ENCODE measurements around the gene KCNN1. TPM values are rescaled to one million over a fixed set of nuclear protein-coding genes. Genes with fewer than 3 reads are reported as not detected.
A peak's percentile ranks its signal among the peaks of the same experiment; 100 is the strongest.

Gene KCNN1
- total RNA-seq, 2 donors from 2014 or later: 0.50 to 0.61 TPM

DNA sequence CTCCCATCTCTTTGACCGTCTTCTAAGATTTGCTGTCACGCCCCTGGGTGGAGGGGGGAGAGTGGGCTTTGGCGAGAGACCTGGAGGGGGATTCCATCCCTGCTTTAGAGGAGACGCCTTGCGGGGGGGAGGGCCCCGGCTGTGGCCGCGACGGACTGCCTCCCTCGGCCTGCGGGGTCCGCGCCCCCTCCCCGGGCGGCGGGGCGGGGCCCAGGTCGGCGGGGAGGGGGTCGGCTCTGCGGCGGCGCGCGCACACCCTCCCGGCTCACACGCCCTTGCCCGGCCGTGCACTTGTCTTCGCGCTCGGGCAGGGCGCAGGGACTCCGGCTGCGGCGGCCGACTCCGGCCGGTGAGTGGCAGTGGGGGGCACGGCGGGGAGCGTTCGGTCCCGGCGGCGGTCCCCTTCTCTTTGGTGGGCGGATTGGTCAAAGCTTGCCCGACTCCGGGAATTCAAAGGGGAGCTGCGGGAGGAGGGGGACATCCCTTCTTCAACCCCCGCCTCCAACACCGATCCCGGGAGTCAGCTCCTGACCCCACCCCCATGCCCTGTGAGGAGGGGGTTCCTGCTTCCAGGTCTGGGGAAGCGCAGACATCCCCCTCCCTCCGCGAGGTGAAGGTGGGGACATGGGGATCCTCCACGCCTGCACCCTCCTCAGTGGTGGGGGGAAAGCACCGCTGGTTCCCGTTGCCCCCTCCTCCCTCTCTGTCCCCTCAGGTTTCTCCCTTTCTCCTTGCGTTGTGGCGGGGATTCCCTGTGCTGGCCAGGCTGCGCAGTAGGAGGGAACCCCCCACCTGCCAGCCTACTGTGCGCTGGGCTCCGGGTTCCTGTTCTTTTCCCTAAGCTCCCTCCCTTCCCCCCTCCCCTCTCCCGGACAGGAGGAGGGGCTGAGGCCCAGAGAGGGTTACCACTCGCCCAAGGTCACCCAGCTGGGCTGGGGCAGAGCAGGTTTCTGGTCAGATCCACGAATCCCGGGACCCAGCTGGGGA is 14.6 kb upstream of the KCNN1 start:
- Mint-ChIP-seq H3K4me1 (peaks cover 21% of the 10 kb centered on the region), H3K4me3 (peak overlapping the region; percentile 81), H3K27me3 (peaks cover 39% of the 10 kb centered on the region), H3K36me3 (ENCODE audit: low read depth) (peaks cover 14% of the 10 kb centered on the region), H3K27ac (no peak overlapping the region), H3K9me3 (no peaks in the 10 kb centered on the region)
- no peak for ATAC-seq (replicated peaks)

DNA sequence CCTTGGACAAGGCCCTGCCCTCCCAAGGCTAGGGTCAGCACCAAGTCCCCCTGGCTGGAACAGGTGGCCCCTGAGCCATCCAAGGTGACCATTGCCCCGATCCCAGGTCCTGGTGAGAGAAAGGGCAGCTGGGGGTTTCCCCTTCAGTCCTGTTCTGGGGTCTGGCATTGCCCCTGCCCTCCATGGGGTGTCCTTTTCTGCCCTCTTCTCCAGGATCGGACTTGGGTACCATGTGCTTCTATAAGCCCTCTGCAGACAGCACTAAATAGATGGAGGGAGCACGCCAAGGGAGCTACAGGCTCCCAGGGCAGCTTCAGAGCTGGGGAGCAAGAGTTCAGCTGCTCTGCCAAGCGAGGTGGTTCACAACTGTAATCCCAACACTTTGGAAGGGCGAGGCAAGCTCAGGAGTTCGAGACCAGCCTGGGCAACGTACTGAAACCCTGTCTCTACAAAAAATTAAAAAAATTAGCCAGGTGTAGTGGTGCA is 13.5 kb upstream of the KCNN1 start:
- ATAC-seq (replicated peaks): no peak
- Mint-ChIP-seq H3K27ac (no peak overlapping the region), H3K9me3 (no peaks in the 10 kb centered on the region), H3K27me3 (peaks cover 44% of the 10 kb centered on the region), H3K4me1 (peaks cover 18% of the 10 kb centered on the region), H3K4me3 (peak overlapping the region; percentile 39), H3K36me3 (ENCODE audit: low read depth) (peaks cover 10% of the 10 kb centered on the region)

DNA sequence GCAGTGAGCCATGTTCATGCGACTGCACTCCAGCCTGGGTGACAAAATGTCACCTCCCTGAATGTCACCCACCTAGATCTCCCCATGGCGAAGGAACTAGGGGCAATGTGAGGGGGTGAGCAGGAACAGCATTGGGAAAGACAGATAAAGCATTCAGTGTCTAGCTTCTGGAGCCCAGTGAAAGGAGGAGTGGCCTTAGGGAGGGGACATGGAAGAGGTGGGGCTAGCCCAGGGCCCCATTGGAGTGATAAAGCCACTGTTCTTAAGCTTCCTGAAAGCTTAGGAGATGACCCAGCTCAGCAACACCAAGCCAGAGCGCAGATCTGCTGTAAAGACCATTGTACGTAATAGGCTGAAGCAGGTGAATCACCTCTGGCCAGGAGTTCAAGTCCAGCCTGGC is 13.0 kb upstream of the KCNN1 start:
- ATAC-seq (replicated peaks): no peak
- Mint-ChIP-seq H3K36me3 (ENCODE audit: low read depth) (peaks cover 10% of the 10 kb centered on the region), H3K27me3 (peaks cover 44% of the 10 kb centered on the region), H3K4me3 (no peak overlapping the region), H3K27ac (no peak overlapping the region), H3K4me1 (peaks cover 18% of the 10 kb centered on the region), H3K9me3 (no peaks in the 10 kb centered on the region)

DNA sequence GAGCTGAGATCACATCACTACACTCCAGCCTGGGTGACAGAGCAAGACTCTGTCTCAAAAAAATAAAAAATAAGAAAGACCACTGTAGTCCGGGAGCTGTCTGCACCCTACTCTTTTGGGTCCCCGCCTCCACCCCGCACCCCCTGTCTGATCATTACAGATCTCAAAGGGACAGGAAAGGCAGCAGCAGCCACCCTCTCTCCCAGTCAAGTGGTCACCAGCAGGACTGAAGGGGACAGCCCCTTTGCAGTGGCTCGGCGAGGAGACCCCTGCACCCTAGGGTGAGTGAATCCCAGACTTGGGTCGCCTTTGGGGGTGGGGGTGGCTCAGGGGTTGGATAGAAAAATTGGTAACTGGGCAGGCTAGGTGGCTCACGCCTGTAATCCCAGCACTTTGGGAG is 12.5 kb upstream of the KCNN1 start:
- Mint-ChIP-seq H3K4me1 (peaks cover 13% of the 10 kb centered on the region), H3K4me3 (no peak overlapping the region), H3K36me3 (ENCODE audit: low read depth) (peaks cover 10% of the 10 kb centered on the region), H3K27ac (no peak overlapping the region), H3K9me3 (no peaks in the 10 kb centered on the region), H3K27me3 (peaks cover 40% of the 10 kb centered on the region)
- ATAC-seq (replicated peaks): no peak

DNA sequence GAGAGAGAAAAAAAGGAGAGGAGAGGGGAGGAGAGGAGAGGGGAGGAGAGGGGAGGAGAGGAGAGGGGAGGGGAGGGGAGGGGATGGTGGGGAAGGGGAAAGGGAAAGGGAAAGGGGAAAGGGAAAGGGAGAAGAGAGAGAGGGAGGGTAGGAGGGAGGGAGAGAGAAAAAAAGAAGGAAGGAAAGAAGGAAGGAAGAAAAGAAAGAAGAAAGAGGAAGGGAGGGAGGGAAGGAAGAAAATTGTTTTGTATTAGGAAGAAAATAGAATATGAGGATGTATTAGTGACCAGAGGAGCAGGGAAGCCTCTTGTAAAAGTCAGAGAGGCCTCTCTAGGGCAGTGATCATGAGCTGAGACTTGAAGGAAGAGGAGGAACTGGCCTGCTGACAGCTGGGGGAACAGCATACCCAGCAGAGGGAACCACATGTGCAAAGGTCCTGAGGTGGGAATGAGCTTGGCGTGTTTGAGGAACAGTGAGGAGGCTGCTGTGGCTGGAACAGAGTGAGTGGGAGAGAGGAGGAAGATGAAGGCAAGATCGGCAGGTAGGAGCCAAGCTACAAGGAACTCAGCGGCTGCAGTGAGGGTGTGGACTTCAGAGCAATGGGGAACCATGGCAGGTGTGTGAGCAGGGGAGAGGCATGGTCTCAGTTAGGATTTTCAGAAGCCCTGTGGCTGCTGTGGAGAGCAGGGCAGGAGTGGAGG is 9.6 kb upstream of the KCNN1 start:
- Mint-ChIP-seq H3K27me3 (peaks cover 24% of the 10 kb centered on the region), H3K4me1 (no peaks in the 10 kb centered on the region), H3K27ac (no peak overlapping the region), H3K4me3 (no peak overlapping the region), H3K36me3 (ENCODE audit: low read depth) (no peaks in the 10 kb centered on the region), H3K9me3 (no peaks in the 10 kb centered on the region)
- ATAC-seq (replicated peaks): no peak

DNA sequence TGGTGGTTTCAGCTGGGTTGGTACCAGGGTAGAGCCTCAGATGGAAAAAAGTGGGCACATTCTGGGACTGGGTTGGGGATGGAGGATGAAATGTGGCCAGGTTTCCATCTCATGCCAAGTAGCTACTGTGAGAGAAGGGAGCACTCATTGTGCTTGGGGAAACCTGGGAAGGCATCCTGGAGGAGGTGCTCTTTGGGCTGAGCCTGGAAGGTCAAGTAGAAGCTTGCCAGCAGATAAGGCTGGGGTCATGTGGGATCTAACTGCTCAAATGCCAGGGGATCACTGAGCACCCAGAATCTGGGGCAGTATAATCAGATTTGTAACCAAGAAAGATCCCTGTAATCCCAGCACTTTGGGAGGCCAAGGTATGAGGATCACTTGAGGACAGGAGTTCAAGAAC is 9.0 kb upstream of the KCNN1 start:
- Mint-ChIP-seq H3K4me3 (no peak overlapping the region), H3K4me1 (no peaks in the 10 kb centered on the region), H3K36me3 (ENCODE audit: low read depth) (no peaks in the 10 kb centered on the region), H3K9me3 (no peaks in the 10 kb centered on the region), H3K27me3 (peaks cover 20% of the 10 kb centered on the region), H3K27ac (no peak overlapping the region)
- no peak for ATAC-seq (replicated peaks)

DNA sequence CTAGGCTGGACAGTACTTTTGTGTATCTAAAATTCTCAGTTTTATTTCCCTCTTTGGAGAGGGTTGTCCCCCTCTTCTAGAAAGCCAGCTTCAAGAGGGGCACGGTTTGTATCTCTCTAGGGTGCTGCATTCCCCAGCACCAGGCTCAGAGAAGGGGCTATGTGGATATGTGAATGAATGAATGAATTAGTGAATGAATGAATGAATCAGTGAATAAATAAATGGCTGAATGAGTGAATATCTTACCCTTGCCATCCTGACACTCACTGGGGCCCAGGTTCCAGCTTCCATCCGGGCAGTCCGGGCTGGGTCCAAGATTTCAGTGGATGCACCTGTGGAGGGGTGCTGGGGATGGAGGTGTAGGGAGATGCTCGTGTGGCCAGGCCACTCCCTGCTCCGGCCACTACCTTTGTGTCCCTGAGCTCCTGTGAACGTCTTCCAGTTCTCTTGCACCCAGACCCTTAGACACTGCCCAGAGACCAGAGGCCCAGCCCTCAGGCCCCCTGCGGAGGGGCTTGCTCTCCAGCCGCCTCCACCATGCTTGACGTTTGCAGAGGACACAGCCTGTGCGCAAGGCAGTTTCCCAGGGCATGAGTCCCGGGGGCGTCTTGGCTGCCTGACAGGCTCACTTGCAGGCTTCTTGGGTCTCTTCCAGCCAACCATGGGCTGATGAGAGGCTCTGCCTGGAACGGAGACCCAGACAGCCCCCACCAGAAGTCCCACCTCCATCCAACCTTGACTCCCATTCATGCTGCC is 2.8 kb upstream of the KCNN1 start:
- Mint-ChIP-seq H3K4me3 (no peak overlapping the region), H3K4me1 (no peaks in the 10 kb centered on the region), H3K36me3 (ENCODE audit: low read depth) (no peaks in the 10 kb centered on the region), H3K9me3 (no peaks in the 10 kb centered on the region), H3K27me3 (peaks cover 33% of the 10 kb centered on the region), H3K27ac (no peak overlapping the region)
- no peak for ATAC-seq (replicated peaks)

DNA sequence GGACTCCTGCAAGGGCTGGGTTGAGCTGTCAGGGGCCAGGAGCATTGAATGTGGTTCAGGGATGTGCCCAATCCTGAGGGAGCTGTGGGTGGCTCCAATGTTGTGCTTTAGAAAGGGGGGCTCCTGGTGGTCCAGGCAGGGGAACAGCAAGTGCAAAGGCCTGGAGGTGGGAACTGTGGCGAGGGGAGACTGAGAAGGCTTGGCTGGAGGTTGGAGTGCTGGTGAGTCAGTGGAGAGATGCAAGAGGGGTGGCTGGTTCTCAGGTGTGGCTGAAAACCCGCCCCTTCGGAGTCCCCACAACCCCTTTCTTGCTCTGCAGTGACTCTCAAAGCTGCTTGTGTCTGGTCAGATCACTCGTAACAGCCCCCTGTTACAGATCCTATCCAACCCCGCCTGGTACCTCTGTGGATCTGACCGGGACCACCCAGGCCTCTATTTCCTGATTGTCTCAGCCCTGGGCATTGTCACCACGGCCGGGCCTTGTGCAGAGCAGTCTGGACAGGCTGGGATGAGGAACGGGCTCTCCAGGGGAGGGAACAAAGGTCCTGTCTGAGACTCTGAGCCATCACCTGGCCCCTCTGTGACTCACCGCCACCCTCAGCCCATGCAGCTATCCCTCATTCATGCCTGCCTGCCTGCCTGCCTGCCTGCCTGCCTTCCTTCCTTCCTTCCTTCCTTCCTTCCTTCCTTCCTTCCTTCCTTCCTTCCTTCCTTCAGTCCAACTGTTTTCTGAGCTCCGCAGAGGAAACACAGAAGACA is 1.4 kb upstream of the KCNN1 start:
- H3K36me3 Mint-ChIP-seq (ENCODE audit: low read depth): no peaks in the 10 kb centered on the region
- H3K27ac Mint-ChIP-seq: no peak overlapping the region
- no peaks in the 10 kb centered on the region for H3K9me3 Mint-ChIP-seq
- H3K4me1 Mint-ChIP-seq: no peaks in the 10 kb centered on the region
- H3K27me3 Mint-ChIP-seq: peaks cover 33% of the 10 kb centered on the region
- no peak for ATAC-seq (replicated peaks)
- H3K4me3 Mint-ChIP-seq: no peak overlapping the region

DNA sequence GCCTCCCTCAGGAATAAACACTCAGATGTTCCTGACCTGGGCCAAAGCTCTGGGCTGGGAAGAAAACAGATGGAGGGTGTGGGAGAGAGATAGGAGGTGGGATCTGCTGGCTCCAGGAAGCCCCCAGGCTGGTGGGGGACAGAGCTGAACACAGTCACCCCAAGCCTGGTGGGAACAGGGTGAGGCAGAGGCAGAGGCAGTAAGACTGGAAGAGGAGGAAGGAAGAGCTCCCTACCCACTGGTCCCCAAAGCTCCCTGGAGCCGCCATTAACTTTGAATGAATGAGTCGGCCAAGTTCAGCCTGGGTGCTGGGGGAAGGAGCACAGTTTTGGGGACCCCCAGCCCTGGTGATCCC is 801 bp upstream of the KCNN1 start:
- H3K27me3 Mint-ChIP-seq: peaks cover 33% of the 10 kb centered on the region
- H3K4me1 Mint-ChIP-seq: no peaks in the 10 kb centered on the region
- H3K4me3 Mint-ChIP-seq: no peak overlapping the region
- no peak for ATAC-seq (replicated peaks)
- H3K36me3 Mint-ChIP-seq (ENCODE audit: low read depth): no peaks in the 10 kb centered on the region
- no peaks in the 10 kb centered on the region for H3K9me3 Mint-ChIP-seq
- no peak overlapping the region for H3K27ac Mint-ChIP-seq

DNA sequence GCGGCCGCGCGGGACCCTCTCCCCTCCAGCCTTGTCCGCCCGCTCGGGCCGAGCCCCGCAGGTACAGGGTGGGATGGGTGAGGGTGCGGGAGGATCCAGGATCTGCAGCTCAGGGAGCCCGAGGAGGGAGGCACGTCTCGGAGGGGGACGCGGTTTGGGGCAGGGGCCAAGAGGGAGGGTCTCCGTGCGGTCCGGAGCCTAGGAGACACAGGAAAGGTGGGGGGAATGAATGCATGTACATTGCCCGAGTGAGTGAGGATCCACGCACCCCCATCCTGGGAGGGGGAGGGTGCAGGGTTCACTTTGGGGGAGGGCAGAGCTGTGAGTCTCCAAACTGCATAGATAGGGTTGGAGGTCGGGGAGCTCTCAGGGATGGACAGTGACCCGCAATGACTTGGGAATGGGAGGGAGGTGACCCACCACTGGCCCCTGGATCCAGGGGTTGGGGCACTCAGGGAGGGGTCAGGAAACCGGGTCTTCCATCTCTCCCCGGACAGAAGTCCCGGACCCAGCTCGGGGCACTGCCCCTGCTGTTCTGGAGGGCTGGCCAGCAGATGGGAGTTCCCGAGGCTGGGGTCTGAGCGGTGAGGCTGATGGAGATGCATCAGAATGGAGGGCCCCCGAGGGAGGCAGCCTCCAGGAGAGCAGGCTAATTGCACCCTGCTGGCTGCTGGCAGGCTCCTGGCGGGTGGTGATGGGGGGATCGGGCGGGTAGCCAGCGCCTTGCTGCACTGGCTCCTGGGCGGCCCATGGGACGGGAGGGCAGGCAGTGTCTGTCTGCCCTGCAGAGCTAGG is 547 bp downstream of the KCNN1 start:
- H3K4me1 Mint-ChIP-seq: no peaks in the 10 kb centered on the region
- peaks cover 33% of the 10 kb centered on the region for H3K27me3 Mint-ChIP-seq
- H3K4me3 Mint-ChIP-seq: no peak overlapping the region
- H3K36me3 Mint-ChIP-seq (ENCODE audit: low read depth): no peaks in the 10 kb centered on the region
- ATAC-seq (replicated peaks): no peak
- H3K27ac Mint-ChIP-seq: no peak overlapping the region
- H3K9me3 Mint-ChIP-seq: no peaks in the 10 kb centered on the region

DNA sequence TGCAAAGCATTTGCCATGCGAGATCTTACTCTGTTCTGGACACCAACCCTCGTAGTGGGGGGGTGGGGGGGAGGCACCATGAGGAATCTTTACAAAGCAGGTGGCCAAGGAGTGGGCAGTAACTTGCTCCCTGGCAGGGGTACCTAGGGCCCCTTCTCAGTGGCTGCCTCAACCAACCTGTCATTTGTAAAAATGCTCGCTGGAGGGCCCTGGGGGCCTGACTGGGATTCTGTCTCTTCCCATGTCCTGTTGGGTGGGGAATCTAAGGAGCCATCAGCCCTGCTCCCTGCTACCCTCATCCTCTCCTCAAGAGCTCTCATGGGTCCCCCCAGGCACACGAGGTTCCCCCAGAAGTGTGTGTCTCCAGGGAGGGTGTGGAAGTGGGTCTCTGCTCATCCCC is 1.5 kb downstream of the KCNN1 start:
- peaks cover 33% of the 10 kb centered on the region for H3K27me3 Mint-ChIP-seq
- H3K4me3 Mint-ChIP-seq: no peak overlapping the region
- H3K9me3 Mint-ChIP-seq: no peaks in the 10 kb centered on the region
- H3K36me3 Mint-ChIP-seq (ENCODE audit: low read depth): no peaks in the 10 kb centered on the region
- H3K27ac Mint-ChIP-seq: no peak overlapping the region
- no peak for ATAC-seq (replicated peaks)
- H3K4me1 Mint-ChIP-seq: no peaks in the 10 kb centered on the region

DNA sequence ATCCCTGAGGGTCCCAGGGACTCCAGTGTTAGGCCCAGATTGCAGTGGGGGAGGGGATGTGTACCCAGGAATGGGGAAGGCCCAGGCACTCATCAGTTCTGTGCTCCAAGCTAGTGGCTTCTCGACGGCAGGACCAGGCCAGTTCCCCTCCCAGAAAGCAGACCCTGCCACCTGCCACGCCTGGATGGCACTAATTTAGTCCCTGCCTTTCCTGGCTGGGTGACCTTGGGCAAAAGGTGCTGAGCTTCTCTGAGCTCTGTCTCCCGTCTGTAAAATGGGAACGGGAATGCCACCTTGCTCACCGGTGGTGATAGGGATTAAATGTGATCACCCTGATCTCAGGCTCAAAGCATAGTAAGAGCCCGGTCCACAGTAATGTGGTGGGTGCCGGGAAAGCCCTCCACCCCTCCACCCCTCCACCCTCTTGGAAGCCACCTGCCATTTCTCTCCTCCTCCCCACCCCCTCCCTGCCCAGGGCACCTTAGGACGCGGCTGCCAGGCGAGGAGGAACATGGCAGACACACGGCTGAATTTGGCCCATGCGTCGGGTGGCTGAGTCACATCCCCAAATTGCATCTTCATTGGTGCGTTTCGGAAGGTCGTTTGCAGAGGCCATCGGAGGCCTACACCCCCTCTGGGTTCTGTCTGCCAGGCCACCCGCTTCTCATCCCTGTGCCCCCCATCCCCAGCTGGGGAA is 2.3 kb downstream of the KCNN1 start:
- no peaks in the 10 kb centered on the region for H3K4me1 Mint-ChIP-seq
- no peak for ATAC-seq (replicated peaks)
- H3K36me3 Mint-ChIP-seq (ENCODE audit: low read depth): no peaks in the 10 kb centered on the region
- H3K4me3 Mint-ChIP-seq: no peak overlapping the region
- no peaks in the 10 kb centered on the region for H3K9me3 Mint-ChIP-seq
- peaks cover 27% of the 10 kb centered on the region for H3K27me3 Mint-ChIP-seq
- H3K27ac Mint-ChIP-seq: no peak overlapping the region

DNA sequence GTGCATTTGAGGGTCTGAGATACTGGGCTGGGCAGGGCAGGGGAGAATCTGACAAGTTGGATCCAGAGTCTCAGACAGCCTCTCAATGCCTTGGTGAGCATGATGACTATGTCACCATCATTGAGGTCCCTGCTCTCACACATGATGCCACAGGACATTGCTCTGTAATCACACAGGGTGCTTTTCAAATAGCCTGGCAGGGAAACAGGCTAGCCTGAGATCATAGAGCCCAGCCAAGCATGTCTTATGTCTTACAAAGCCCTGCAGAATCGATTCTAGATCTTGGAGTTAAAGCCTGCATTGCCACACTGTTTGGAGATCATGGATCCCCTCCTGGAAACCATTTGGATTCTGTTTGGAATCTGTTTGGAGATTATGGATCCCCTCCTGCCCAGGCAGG is 5.3 kb downstream of the KCNN1 start:
- no peak overlapping the region for H3K27ac Mint-ChIP-seq
- no peaks in the 10 kb centered on the region for H3K4me1 Mint-ChIP-seq
- no peaks in the 10 kb centered on the region for H3K36me3 Mint-ChIP-seq (ENCODE audit: low read depth)
- no peak overlapping the region for H3K4me3 Mint-ChIP-seq
- ATAC-seq (replicated peaks): no peak
- no peaks in the 10 kb centered on the region for H3K9me3 Mint-ChIP-seq
- H3K27me3 Mint-ChIP-seq: peaks cover 4% of the 10 kb centered on the region
